ENCODE measurements around the gene ZNF410.
"Not testable (repeated sequence)": the region's sequence is repeated elsewhere in the genome, so short reads cannot be mapped to it uniquely, and the experiment has no call there.

The ZNF410 gene

DNA sequence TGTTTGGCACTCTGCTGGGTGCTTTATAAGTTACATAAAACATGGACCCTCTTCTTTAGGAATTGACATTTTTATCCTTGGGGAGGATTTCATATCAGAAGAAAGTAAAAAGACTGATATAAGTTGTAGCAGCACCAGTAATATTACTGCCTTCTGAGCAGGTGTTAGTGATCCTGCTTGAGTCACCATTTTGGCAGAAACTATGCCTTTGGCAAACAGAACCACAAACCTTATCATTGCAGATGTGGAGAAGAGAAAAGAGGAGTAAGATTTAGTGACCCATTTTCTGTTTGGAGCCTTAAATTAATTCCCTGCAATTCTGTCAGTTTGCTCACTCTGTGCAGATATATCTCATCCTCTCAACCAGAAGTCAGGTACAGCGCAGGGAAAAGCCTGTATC lies 23.0 kb downstream of the ZNF410 start:
- TF ChIP-seq, protein P1, sequence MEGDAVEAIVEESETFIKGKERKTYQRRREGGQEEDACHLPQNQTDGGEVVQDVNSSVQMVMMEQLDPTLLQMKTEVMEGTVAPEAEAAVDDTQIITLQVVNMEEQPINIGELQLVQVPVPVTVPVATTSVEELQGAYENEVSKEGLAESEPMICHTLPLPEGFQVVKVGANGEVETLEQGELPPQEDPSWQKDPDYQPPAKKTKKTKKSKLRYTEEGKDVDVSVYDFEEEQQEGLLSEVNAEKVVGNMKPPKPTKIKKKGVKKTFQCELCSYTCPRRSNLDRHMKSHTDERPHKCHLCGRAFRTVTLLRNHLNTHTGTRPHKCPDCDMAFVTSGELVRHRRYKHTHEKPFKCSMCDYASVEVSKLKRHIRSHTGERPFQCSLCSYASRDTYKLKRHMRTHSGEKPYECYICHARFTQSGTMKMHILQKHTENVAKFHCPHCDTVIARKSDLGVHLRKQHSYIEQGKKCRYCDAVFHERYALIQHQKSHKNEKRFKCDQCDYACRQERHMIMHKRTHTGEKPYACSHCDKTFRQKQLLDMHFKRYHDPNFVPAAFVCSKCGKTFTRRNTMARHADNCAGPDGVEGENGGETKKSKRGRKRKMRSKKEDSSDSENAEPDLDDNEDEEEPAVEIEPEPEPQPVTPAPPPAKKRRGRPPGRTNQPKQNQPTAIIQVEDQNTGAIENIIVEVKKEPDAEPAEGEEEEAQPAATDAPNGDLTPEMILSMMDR (IDR thresholded peaks at IDR 0.05; ENCODE audit: unreplicated experiment in 3 of 3) = no peak

DNA sequence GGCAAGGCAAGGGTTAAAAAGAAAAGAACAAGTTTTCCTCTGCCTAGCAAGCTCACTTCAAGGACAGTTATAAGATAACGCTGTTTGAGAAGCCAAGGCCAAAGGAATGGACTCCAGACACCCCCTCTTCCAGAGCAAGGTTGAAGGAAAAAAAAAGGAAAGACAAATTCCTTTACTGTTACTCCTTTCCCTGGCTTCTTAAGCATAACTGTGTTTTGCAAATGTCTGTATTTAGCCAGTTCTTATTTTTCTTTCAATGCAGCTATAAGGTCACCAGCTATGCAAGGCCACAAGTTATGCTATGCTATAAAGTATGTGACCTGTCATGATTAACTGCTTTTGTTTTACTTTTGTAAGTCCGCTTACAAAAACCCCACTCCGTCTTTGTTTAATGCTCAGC lies 26.6 kb downstream of the ZNF410 start:
- Mint-ChIP-seq H3K36me3 (ENCODE audit: low read depth) (peaks cover 74% of the 10 kb centered on the region), H3K27ac (peak overlapping the region in 1 of 3 experiments; percentile 55), H3K27me3 (ENCODE audit: low read depth) (no peaks in the 10 kb centered on the region), H3K4me1 (no peaks in the 10 kb centered on the region), H3K9me3 (peaks cover 3% of the 10 kb centered on the region), H3K4me3 (no peak overlapping the region)
- TF ChIP-seq, protein P1 (IDR thresholded peaks at IDR 0.05; ENCODE audit: unreplicated experiment in 3 of 3) = no peak

More for the DNA sequence above, 23.0 kb downstream of the ZNF410 start:
- Mint-ChIP-seq H3K4me3 (no peak overlapping the region), H3K27ac (peak overlapping the region in 2 of 3 experiments; percentile 7 to 13), H3K36me3 (ENCODE audit: low read depth) (peaks cover 83% of the 10 kb centered on the region), H3K9me3 (peaks cover 3% of the 10 kb centered on the region), H3K27me3 (ENCODE audit: low read depth) (no peaks in the 10 kb centered on the region), H3K4me1 (no peaks in the 10 kb centered on the region)

DNA sequence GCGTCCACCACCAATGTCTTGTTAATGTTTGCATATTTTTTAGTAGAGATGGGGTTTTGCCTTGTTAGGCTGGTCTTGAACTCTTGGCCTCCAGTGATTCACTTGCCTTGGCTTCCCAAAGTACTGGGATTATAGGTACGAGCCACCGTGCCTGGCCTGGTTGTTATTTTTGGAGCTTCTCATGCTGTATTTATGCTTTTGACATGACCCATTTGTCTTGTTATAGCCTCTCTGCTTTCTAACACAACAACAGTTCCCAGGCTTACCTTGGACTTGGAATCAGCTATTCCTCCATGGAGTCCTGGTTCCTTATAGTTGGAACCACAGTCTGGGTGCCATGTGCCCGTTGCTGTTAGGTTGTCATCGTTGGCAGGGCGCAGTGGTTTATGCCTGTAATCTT lies 29.7 kb downstream of the ZNF410 start:
- H3K27ac Mint-ChIP-seq = no peak overlapping the region
- H3K4me3 Mint-ChIP-seq = no peak overlapping the region
- H3K27me3 Mint-ChIP-seq (ENCODE audit: low read depth) = no peaks in the 10 kb centered on the region
- peaks cover 66% of the 10 kb centered on the region for H3K36me3 Mint-ChIP-seq (ENCODE audit: low read depth)
- H3K4me1 Mint-ChIP-seq = no peaks in the 10 kb centered on the region
- H3K9me3 Mint-ChIP-seq = peaks cover 3% of the 10 kb centered on the region
- TF ChIP-seq, protein P1 (IDR thresholded peaks at IDR 0.05; ENCODE audit: unreplicated experiment in 3 of 3) = no peak

DNA sequence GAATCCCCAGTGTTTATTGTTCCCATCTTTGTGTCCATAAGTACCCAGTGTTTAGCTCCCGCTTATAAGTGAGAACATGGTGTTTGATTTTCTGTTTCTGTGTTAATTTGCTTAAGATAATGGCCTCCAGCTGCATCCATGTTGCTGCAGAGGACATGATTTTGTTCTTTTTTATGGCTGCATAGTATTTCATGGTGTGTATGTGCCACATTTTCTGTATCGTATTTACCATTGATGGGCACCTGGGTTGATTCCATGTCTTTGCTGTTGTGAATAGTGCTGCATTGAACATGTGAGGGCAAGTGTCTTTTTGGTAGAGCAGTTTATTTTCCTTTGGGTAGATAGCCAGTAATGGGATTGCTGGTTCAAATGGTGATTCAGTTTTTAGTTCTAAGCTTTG lies 32.8 kb downstream of the ZNF410 start:
- H3K36me3 Mint-ChIP-seq (ENCODE audit: low read depth) = peaks cover 60% of the 10 kb centered on the region
- not testable (repeated sequence) for H3K27me3 Mint-ChIP-seq (ENCODE audit: low read depth); H3K4me1 Mint-ChIP-seq; H3K9me3 Mint-ChIP-seq; H3K4me3 Mint-ChIP-seq; H3K27ac Mint-ChIP-seq

DNA sequence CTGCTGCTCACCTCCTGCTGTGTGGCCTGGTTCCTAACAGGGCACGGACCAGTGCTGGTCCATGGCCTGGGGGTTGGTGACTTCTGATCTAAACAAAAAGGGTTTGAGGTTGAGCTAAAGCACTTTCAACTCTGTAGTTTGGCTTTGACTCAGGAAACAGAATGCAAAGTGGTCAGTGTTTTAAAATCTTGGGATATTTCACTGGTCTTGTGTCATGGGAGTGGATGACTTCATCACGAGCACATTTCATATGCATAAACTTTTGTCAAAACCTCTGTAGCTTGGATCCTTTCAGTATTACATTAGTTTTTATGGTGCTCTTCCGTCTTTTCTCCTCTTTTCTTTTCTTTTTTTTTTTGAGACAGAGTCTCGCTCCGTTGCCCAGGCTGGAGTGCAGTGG lies 37.7 kb downstream of the ZNF410 start:
- Mint-ChIP-seq H3K9me3 (no peaks in the 10 kb centered on the region), H3K27me3 (ENCODE audit: low read depth) (no peaks in the 10 kb centered on the region), H3K36me3 (ENCODE audit: low read depth) (peaks cover 79% of the 10 kb centered on the region), H3K27ac (no peak overlapping the region), H3K4me1 (no peaks in the 10 kb centered on the region), H3K4me3 (no peak overlapping the region)
- TF ChIP-seq, protein P1 (IDR thresholded peaks at IDR 0.05; ENCODE audit: unreplicated experiment in 3 of 3) = no peak

DNA sequence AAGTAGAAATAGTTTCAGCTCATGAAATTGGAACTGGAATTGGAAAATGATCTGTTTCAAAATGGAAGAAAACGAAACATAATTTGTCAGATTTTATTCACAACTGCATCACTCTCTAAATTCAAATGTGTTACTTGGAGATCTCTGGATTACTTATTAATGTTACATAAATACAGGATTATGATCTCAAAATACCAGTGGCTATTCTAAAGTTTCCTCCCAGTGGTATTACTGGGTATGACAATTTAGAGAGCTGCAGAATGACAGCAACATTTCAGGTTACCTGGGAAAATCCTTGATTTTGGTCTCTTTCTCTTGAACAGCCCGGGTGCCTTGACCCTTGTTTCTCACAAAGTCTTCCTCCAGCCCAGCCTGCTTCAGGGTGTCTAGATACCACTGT lies 49.0 kb downstream of the ZNF410 start:
- Mint-ChIP-seq H3K27ac (no peak overlapping the region), H3K4me1 (no peaks in the 10 kb centered on the region), H3K27me3 (ENCODE audit: low read depth) (no peaks in the 10 kb centered on the region), H3K9me3 (no peaks in the 10 kb centered on the region), H3K4me3 (no peak overlapping the region), H3K36me3 (ENCODE audit: low read depth) (peaks cover 54% of the 10 kb centered on the region)
- TF ChIP-seq, protein P1 (IDR thresholded peaks at IDR 0.05; ENCODE audit: unreplicated experiment in 3 of 3) = peak; percentile 15 to 27 (median 23)

All from nephron (organoid).